Measurements from ENCODE around the gene AKAP13.

DNA sequence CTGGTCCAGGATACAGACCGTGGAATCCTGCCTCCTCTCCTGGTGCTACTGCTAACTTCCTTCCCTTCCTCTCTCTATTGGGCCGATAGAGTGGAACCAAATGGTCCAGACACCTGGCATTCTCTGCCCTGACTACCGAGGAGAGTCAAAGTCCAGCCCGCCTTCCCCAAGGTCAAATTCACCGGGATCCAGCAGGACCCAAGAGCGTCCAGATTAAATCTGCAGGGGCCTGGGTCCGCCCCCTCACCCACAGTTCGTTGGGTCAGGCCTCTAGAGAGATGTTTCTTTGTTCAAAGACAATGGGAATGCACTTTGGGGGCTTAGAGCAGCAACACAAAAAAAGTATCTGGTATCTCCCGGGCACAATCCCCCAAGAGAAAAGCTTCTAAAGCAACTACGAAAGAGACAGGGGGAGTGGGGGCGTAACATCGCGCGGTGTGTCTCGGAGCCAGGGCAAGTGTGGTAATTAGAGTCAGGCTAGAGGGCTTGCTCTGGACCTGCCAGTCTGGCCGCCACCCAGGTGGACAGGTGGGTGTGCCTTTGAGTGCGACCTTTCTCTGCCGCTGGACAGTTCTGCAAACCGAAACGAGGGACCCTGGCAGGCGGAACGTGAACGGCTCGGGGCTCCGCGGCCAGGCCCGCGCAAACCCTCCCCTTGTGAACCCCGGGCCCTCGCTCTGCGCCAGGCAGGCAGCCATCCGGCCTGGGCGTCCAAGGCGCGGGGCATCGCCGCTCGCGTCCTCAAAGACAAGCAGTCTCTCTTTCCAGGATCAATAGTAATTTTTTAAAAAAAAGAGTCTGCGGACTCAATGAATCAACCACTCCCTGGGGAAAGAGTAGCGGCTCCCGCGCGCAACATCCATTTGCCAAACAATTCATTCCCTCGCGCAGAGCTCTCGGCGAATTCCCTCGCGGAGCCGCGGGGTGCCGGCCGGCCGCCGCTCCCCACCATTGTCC, 413.5 kb downstream of the AKAP13 start:
- TF ChIP-seq, protein P1, sequence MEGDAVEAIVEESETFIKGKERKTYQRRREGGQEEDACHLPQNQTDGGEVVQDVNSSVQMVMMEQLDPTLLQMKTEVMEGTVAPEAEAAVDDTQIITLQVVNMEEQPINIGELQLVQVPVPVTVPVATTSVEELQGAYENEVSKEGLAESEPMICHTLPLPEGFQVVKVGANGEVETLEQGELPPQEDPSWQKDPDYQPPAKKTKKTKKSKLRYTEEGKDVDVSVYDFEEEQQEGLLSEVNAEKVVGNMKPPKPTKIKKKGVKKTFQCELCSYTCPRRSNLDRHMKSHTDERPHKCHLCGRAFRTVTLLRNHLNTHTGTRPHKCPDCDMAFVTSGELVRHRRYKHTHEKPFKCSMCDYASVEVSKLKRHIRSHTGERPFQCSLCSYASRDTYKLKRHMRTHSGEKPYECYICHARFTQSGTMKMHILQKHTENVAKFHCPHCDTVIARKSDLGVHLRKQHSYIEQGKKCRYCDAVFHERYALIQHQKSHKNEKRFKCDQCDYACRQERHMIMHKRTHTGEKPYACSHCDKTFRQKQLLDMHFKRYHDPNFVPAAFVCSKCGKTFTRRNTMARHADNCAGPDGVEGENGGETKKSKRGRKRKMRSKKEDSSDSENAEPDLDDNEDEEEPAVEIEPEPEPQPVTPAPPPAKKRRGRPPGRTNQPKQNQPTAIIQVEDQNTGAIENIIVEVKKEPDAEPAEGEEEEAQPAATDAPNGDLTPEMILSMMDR (CRISPR knock-in tag; IDR thresholded peaks at IDR 0.05): no peak
- TF ChIP-seq CBX1 (IDR thresholded peaks at IDR 0.05; ENCODE audit: low read depth): no peak
- TF ChIP-seq POLR2A (IDR thresholded peaks at IDR 0.05; ENCODE audit: insufficient read depth in 1 of 2, low read depth in 2 of 2, low read length in 2 of 2): no peak
